NB4 (cell line): ENCODE results near the gene NYAP2.

Source experiments
- DNase-seq: peaks from one replicate; pipeline ENCODE4 v3.0.0; 2010; ENCODE audit warnings: low read depth
- H3K4me3 ChIP-seq: one replicate; pipeline ENCODE4 v1.5.1; 2011; ENCODE audit warnings: mild to moderate bottlenecking, low read depth, low read length, moderate library complexity
- MYC ChIP-seq: IDR thresholded peaks from 2 replicates; pipeline ENCODE4 v1.6.1; 2011; ENCODE audit warnings: low read depth, low read length
- POLR2A ChIP-seq: IDR thresholded peaks from 2 replicates; pipeline ENCODE4 v1.6.1; 2011; ENCODE audit warnings: mild to moderate bottlenecking; ENCODE audit not compliant: insufficient read length; ENCODE audit errors: extremely low read depth
- TF ChIP-seq, protein P1 (sequence below): IDR thresholded peaks from one replicate; pipeline ENCODE4 v1.5.1; 2012; ENCODE audit warnings: low read depth, low read length
- TF ChIP-seq, protein P2 (sequence below): IDR thresholded peaks from 2 replicates; pipeline ENCODE4 v1.6.1; 2011; ENCODE audit warnings: low read depth, low read length

NYAP2 gene

DNA sequence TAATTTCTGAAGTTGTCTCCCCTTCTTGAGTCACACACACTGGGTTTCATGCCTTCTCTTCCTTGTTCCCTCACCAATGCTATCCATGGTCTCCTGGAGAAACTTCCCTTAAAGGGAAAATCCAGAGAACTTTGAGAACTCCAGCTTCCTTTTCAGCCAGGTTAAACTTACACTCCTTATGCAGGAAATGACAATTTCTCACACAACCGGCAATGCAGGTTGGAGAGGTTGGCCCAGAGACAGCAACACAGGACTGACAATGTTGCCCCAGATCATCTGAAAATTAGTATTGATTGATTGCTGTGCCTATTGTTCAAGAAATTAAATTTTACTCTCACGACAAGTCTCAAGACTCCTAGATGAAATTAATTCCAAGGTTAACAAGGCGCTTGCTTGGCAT is 292.2 kb downstream of the NYAP2 start:
- H3K4me3 ChIP-seq, result no peak overlapping the region
- no peak for DNase-seq
- no peak for TF ChIP-seq POLR2A
- TF ChIP-seq, protein P1, sequence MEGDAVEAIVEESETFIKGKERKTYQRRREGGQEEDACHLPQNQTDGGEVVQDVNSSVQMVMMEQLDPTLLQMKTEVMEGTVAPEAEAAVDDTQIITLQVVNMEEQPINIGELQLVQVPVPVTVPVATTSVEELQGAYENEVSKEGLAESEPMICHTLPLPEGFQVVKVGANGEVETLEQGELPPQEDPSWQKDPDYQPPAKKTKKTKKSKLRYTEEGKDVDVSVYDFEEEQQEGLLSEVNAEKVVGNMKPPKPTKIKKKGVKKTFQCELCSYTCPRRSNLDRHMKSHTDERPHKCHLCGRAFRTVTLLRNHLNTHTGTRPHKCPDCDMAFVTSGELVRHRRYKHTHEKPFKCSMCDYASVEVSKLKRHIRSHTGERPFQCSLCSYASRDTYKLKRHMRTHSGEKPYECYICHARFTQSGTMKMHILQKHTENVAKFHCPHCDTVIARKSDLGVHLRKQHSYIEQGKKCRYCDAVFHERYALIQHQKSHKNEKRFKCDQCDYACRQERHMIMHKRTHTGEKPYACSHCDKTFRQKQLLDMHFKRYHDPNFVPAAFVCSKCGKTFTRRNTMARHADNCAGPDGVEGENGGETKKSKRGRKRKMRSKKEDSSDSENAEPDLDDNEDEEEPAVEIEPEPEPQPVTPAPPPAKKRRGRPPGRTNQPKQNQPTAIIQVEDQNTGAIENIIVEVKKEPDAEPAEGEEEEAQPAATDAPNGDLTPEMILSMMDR, result no peak
- TF ChIP-seq MYC, result no peak
- TF ChIP-seq, protein P2, sequence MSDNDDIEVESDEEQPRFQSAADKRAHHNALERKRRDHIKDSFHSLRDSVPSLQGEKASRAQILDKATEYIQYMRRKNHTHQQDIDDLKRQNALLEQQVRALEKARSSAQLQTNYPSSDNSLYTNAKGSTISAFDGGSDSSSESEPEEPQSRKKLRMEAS, result no peak

DNA sequence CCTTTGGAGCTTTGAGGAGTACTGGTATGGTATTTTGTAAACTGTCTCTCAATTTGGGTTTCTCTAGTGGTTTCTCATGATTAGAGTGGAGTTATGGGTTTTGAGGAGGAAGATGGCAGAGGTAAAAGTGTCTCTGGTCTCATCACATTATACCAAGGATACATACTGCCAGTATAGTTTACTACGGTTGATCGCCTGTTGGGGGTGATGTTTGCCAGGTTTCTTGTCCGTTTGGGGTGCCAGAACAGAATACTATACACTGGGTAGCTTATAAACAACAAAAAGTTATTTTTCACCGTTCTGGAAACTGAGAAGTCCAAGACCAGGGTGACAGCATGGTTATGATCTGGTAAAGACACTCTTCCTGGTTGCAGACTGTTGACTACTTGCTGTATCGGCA is 293.7 kb downstream of the NYAP2 start:
- DNase-seq, result peak; percentile 9
- TF ChIP-seq POLR2A, result no peak
- TF ChIP-seq, protein P1, result no peak
- TF ChIP-seq, protein P2, result no peak
- TF ChIP-seq MYC, result no peak
- no peak overlapping the region for H3K4me3 ChIP-seq

DNA sequence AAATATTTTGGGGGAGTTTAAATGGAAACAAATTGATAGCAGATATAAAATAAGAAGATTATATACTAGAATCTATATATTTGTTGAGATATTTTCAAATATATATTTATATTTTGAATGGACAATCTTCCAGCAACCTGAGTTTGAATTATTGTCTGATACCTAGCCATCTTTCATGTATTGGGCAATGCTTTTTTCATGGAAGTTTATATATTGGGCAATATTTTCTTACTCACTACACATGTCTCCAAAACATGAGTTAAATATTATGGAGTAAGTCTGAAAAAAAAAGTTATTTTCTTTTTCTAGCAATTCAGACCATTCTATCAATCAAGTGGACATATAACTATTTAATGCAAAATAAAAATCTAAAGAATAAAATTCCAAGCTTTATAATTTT is 295.2 kb downstream of the NYAP2 start:
- no peak for DNase-seq
- TF ChIP-seq POLR2A (no peak), MYC (no peak)
- TF ChIP-seq, protein P1, result no peak
- TF ChIP-seq, protein P2, result no peak
- H3K4me3 ChIP-seq, result no peak overlapping the region

DNA sequence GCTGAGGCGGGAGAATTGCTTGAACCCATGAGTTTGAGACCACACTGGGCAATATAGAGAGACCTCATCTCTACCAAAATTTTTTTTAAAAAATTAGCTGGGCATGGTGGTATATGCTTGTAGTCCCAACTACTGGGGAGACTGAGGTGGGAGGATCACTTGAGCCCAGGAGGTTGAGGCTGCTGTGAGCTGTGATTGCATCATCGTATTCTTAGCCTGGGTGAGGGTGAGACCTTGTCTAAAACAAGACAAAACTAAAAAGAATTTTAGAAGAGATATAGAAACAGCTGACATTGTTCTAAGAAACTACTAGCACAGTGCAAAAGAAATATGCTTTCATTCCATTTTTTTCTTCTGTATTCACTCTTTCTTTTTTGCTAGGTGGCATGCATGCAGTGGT is 298.4 kb downstream of the NYAP2 start:
- no peak overlapping the region for H3K4me3 ChIP-seq
- TF ChIP-seq, protein P2, result no peak
- TF ChIP-seq, protein P1, result no peak
- TF ChIP-seq POLR2A (no peak), MYC (no peak)
- DNase-seq, result no peak
